LoVo (cell line): Measurements from ENCODE around the gene ATP6V0B.
A peak's percentile ranks its signal among the peaks of the same experiment; 100 is the strongest.

Experiments used
- DNase-seq: peaks from one replicate; pipeline ENCODE4 v3.0.0-alpha.2; 2016; ENCODE audit warnings: low spot score

ATP6V0B gene

GRCh38 chr1:43974443-43975248 lies at the start of gene ATP6V0B:
ATP6V0B (plus strand) TSS chr1:43974960; CDS start chr1:43975041, 81 bp downstream.
- DNase-seq, result peak; percentile 95

- DNase-seq, result no peak
These were observed 48.9 kb upstream of the ATP6V0B start for GRCh38 chr1:43925846-43926245.

GRCh38 chr1:43930168-43930948 lies 44.4 kb upstream of the ATP6V0B start:
- no peak for DNase-seq

- DNase-seq, result no peak
These were observed 43.8 kb upstream of the ATP6V0B start for GRCh38 chr1:43930949-43931275.

- no peak for DNase-seq
These were observed 42.8 kb upstream of the ATP6V0B start for GRCh38 chr1:43931711-43932660.

- no peak for DNase-seq
These were observed 41.9 kb upstream of the ATP6V0B start for GRCh38 chr1:43932786-43933385.

GRCh38 chr1:43933386-43934100 lies 41.2 kb upstream of the ATP6V0B start, which contains the start of gene ARTN:
ARTN (plus strand) TSS chr1:43933801; CDS start chr1:43935657, 1,856 bp downstream.
- DNase-seq, result no peak

GRCh38 chr1:43934101-43934985 lies 40.4 kb upstream of the ATP6V0B start:
- peak; percentile 55 for DNase-seq

- DNase-seq, result no peak
These were observed 39.8 kb upstream of the ATP6V0B start for GRCh38 chr1:43934986-43935324.

GRCh38 chr1:43935711-43936427 lies 38.9 kb upstream of the ATP6V0B start:
- DNase-seq, result no peak

- no peak for DNase-seq
These were observed 38.2 kb upstream of the ATP6V0B start for GRCh38 chr1:43936431-43937151.

- no peak for DNase-seq
These were observed 37.4 kb upstream of the ATP6V0B start for GRCh38 chr1:43937179-43937865.

- DNase-seq, result no peak
These were observed 36.4 kb upstream of the ATP6V0B start for GRCh38 chr1:43938383-43938782.

- DNase-seq, result no peak
These were observed 35.7 kb upstream of the ATP6V0B start for GRCh38 chr1:43938892-43939587.

GRCh38 chr1:43942411-43942810 lies 32.3 kb upstream of the ATP6V0B start:
- DNase-seq, result no peak

- DNase-seq, result no peak
These were observed 29.9 kb upstream of the ATP6V0B start for GRCh38 chr1:43944860-43945259.

GRCh38 chr1:43945674-43946235 lies 29.0 kb upstream of the ATP6V0B start:
- DNase-seq, result no peak
